NCI-H2227 (cell line): ENCODE results near the gene FEZF1.

Source experiments
- DNase-seq: peaks from one replicate; lab custom pipeline; 2025; ENCODE audit not compliant: unreplicated experiment; lab: John Stamatoyannopoulos, UW

Gene FEZF1

GRCh38 chr7:122304319-122304975, at the start of gene FEZF1:
Gene FEZF1, minus strand, starts transcription at chr7:122304750. Its CDS starts 313 bp downstream, at chr7:122304437.
- no peak for DNase-seq

- no peak for DNase-seq
Observed at GRCh38 chr7:122352454-122352853, 47.9 kb upstream of the FEZF1 start.

- no peak for DNase-seq
Observed at GRCh38 chr7:122350701-122351100, 46.2 kb upstream of the FEZF1 start.

- no peak for DNase-seq
Observed at GRCh38 chr7:122344303-122344620, 39.7 kb upstream of the FEZF1 start.

- DNase-seq, result no peak
Observed at GRCh38 chr7:122343601-122344302, 39.2 kb upstream of the FEZF1 start.

- no peak for DNase-seq
Observed at GRCh38 chr7:122340427-122340826, 35.9 kb upstream of the FEZF1 start.

- no peak for DNase-seq
Observed at GRCh38 chr7:122339145-122339904, 34.8 kb upstream of the FEZF1 start.

- no peak for DNase-seq
Observed at GRCh38 chr7:122337011-122337410, 32.5 kb upstream of the FEZF1 start.

- no peak for DNase-seq
Observed at GRCh38 chr7:122329145-122329802, 24.7 kb upstream of the FEZF1 start.

GRCh38 chr7:122327969-122328368, 23.4 kb upstream of the FEZF1 start:
- DNase-seq, result no peak

GRCh38 chr7:122316467-122317388, 12.2 kb upstream of the FEZF1 start:
- no peak for DNase-seq

- DNase-seq, result no peak
Observed at GRCh38 chr7:122315507-122316466, 11.2 kb upstream of the FEZF1 start.

- no peak for DNase-seq
Observed at GRCh38 chr7:122314284-122314683, 9.7 kb upstream of the FEZF1 start.

GRCh38 chr7:122312789-122313188, 8.2 kb upstream of the FEZF1 start:
- no peak for DNase-seq

GRCh38 chr7:122311734-122312450, 7.3 kb upstream of the FEZF1 start:
- no peak for DNase-seq

- no peak for DNase-seq
Observed at GRCh38 chr7:122311050-122311700, 6.6 kb upstream of the FEZF1 start.

- no peak for DNase-seq
Observed at GRCh38 chr7:122310119-122311021, 5.8 kb upstream of the FEZF1 start.
